ENCODE measurements around the gene GPBAR1.

GPBAR1 gene

GRCh38 chr2:218238887-218239286, 21.9 kb upstream of the GPBAR1 start:
- no peak for DNase-seq (ENCODE audit: low read depth in 2 of 3, low spot score in 1 of 3)

GRCh38 chr2:218244204-218244603, 16.6 kb upstream of the GPBAR1 start:
- DNase-seq (ENCODE audit: low read depth in 2 of 3, low spot score in 1 of 3), result no peak

- DNase-seq (ENCODE audit: low read depth in 2 of 3, low spot score in 1 of 3), result no peak
Observed at GRCh38 chr2:218244665-218245064, 16.1 kb upstream of the GPBAR1 start.

- no peak for DNase-seq (ENCODE audit: low read depth in 2 of 3, low spot score in 1 of 3)
Observed at GRCh38 chr2:218245214-218245613, 15.6 kb upstream of the GPBAR1 start.

GRCh38 chr2:218249691-218250090, 11.1 kb upstream of the GPBAR1 start:
- DNase-seq (ENCODE audit: low read depth in 2 of 3, low spot score in 1 of 3), result no peak

GRCh38 chr2:218252509-218253231, 8.1 kb upstream of the GPBAR1 start:
- DNase-seq (ENCODE audit: low read depth in 2 of 3, low spot score in 1 of 3), result no peak

- DNase-seq (ENCODE audit: low read depth in 2 of 3, low spot score in 1 of 3), result no peak
Observed at GRCh38 chr2:218253232-218253625, 7.6 kb upstream of the GPBAR1 start.

- DNase-seq (ENCODE audit: low read depth in 2 of 3, low spot score in 1 of 3), result no peak
Observed at GRCh38 chr2:218255446-218255845, 5.4 kb upstream of the GPBAR1 start.

- DNase-seq (ENCODE audit: low read depth in 2 of 3, low spot score in 1 of 3), result no peak
Observed at GRCh38 chr2:218256612-218257350, 4.0 kb upstream of the GPBAR1 start.

GRCh38 chr2:218257390-218257981, 3.3 kb upstream of the GPBAR1 start:
- DNase-seq (ENCODE audit: low read depth in 2 of 3, low spot score in 1 of 3), result peak; percentile 62 to 81 (median 63)

GRCh38 chr2:218259099-218259961, 1.5 kb upstream of the GPBAR1 start:
- no peak for DNase-seq (ENCODE audit: low read depth in 2 of 3, low spot score in 1 of 3)

- DNase-seq (ENCODE audit: low read depth in 2 of 3, low spot score in 1 of 3), result no peak
Observed at GRCh38 chr2:218260166-218260565, 649 bp upstream of the GPBAR1 start.

- no peak for DNase-seq (ENCODE audit: low read depth in 2 of 3, low spot score in 1 of 3)
Observed at GRCh38 chr2:218261423-218262236, 815 bp downstream of the GPBAR1 start.

GRCh38 chr2:218262237-218262600, 1.4 kb downstream of the GPBAR1 start:
- DNase-seq (ENCODE audit: low read depth in 2 of 3, low spot score in 1 of 3), result no peak

- no peak for DNase-seq (ENCODE audit: low read depth in 2 of 3, low spot score in 1 of 3)
Observed at GRCh38 chr2:218262631-218263586, 2.1 kb downstream of the GPBAR1 start.

GRCh38 chr2:218263817-218264641, 3.2 kb downstream of the GPBAR1 start:
- no peak for DNase-seq (ENCODE audit: low read depth in 2 of 3, low spot score in 1 of 3)

- DNase-seq (ENCODE audit: low read depth in 2 of 3, low spot score in 1 of 3), result no peak
Observed at GRCh38 chr2:218264773-218265561, 4.2 kb downstream of the GPBAR1 start.

- no peak for DNase-seq (ENCODE audit: low read depth in 2 of 3, low spot score in 1 of 3)
Observed at GRCh38 chr2:218265626-218266025, 4.8 kb downstream of the GPBAR1 start.

All from stimulated activated CD4-positive, alpha-beta T cell treated with anti-CD3 and anti-CD28 coated beads, Interleukin-12 subunit alpha, Interleukin-12 subunit beta, amount 100 ng/mL, for 48 hours (primary cell).